Tibial nerve (tissue), 4 donors: Measurements from ENCODE around the gene CNKSR2. TPM values are rescaled to one million over a fixed set of nuclear protein-coding genes. Genes with fewer than 3 reads are reported as not detected.
A peak's percentile ranks its signal among the peaks of the same experiment; 100 is the strongest.
"Not testable (repeated sequence)": the region's sequence is repeated elsewhere in the genome, so short reads cannot be mapped to it uniquely, and the experiment has no call there.

Source experiments
- DNase-seq, 2 donors: peaks; one replicate each; pipeline ENCODE4 v3.0.0-alpha.2; 2019; ENCODE audit warnings: low spot score in 2 of 2
- H3K27ac ChIP-seq, 4 donors: fragments of 200-600 bp; sonication (generic) in 3 of 4; one replicate each; pipeline ENCODE4 v1.5.1; 2017 to 2019; ENCODE audit warnings: mild to moderate bottlenecking in 1 of 4
- H3K27me3 ChIP-seq, 2 donors: fragments of 200-600 bp; sonication (generic) in 1 of 2; one replicate each; pipeline versions ENCODE4 v1.5.1 to v1.6.0; 2017 to 2019
- H3K36me3 ChIP-seq, 3 donors: fragments of 200-600 bp; sonication (generic); one replicate each; pipeline ENCODE4 v1.5.1; 2018 to 2019
- H3K4me1 ChIP-seq, 4 donors: fragments of 200-600 bp; sonication (generic) in 3 of 4; one replicate each; pipeline ENCODE4 v1.5.1; 2017 to 2019
- H3K4me3 ChIP-seq, 4 donors: fragments of 200-600 bp; sonication (generic) in 3 of 4; one replicate each; pipeline ENCODE4 v1.5.1; 2017 to 2019; ENCODE audit warnings: mild to moderate bottlenecking in 1 of 4, moderate library complexity in 1 of 4
- H3K9me3 ChIP-seq, 4 donors: fragments of 200-600 bp; sonication (generic) in 3 of 4; one replicate each; pipeline ENCODE4 v1.5.1; 2017 to 2019
- CTCF ChIP-seq, 5 experiments: fragments of 200-600 bp in 3 of 5; fragments of 450-650 bp in 2 of 5; sonication (generic) in 3 of 5; IDR thresholded peaks; one replicate each; pipeline ENCODE4 v1.5.1; 2016 to 2019; ENCODE audit warnings: antibody characterized with exemption in 5 of 5, mild to moderate bottlenecking in 3 of 5, moderate library complexity in 2 of 5
- EP300 ChIP-seq, 2 donors: sonication (generic); formaldehyde crosslinking; IDR thresholded peaks; one replicate each; pipeline ENCODE4 v1.6.1; 2017; ENCODE audit warnings: antibody characterized with exemption in 2 of 2, mild to moderate bottlenecking in 1 of 2
- POLR2A ChIP-seq, 2 donors: fragments of 450-650 bp; IDR thresholded peaks; one replicate each; pipeline ENCODE4 v1.6.1; 2017; ENCODE audit warnings: antibody characterized with exemption in 2 of 2, mild to moderate bottlenecking in 2 of 2, moderate library complexity in 2 of 2
- WGBS, 2 donors: methylation state at CpG; one replicate each; pipeline ENCODE4 v1.1.5; 2018; 5-methylcytosine and 5-hydroxymethylcytosine counted together
- total RNA-seq, 4 donors: library from RNA; depleted of rRNA; stranded (reverse); fragments of >200 nt; gene quantifications; one replicate each; pipeline ENCODE4 v1.1.0, GENCODE V29; 2016

Gene CNKSR2
- total RNA-seq, 4 donors from 2014 or later: 28.8 to 98.3 (median 56.5) TPM

- Histone ChIP-seq H3K36me3 (no peaks in the 10 kb centered on the region), H3K4me3 (no peak overlapping the region), H3K27ac (no peak overlapping the region), H3K9me3 (no peaks in the 10 kb centered on the region), H3K4me1 (no peaks in the 10 kb centered on the region), H3K27me3 (no peaks in the 10 kb centered on the region)
- TF ChIP-seq EP300 (IDR thresholded peaks at IDR 0.05): no peak
- no peak for DNase-seq
Measured at GRCh38 chrX:21457718-21458117, 83.5 kb downstream of the CNKSR2 start.

GRCh38 chrX:21469071-21469470, 94.9 kb downstream of the CNKSR2 start:
- 77 to 85% methylated on average over 1 of the region's 1 CpG for WGBS, 2 donors
- Histone ChIP-seq H3K4me3 (no peak overlapping the region), H3K4me1 (no peaks in the 10 kb centered on the region), H3K27me3 (no peaks in the 10 kb centered on the region), H3K9me3 (no peaks in the 10 kb centered on the region), H3K27ac (no peak overlapping the region), H3K36me3 (no peaks in the 10 kb centered on the region)
- TF ChIP-seq EP300 (IDR thresholded peaks at IDR 0.05): no peak
- TF ChIP-seq POLR2A (IDR thresholded peaks at IDR 0.05): no peak
- TF ChIP-seq CTCF (IDR thresholded peaks at IDR 0.05): no peak
- DNase-seq: no peak

- no peak overlapping the region for H3K27ac ChIP-seq
- TF ChIP-seq POLR2A (IDR thresholded peaks at IDR 0.05) (no peak), EP300 (IDR thresholded peaks at IDR 0.05) (no peak), CTCF (IDR thresholded peaks at IDR 0.05) (no peak)
- peaks cover 0 to 3% of the 10 kb centered on the region in 2 donors for H3K27me3 ChIP-seq
- 87 to 100% methylated on average over 2 of the region's 2 CpGs for WGBS, 2 donors
- H3K4me3 ChIP-seq: no peak overlapping the region
- no peaks in the 10 kb centered on the region for H3K4me1 ChIP-seq
- DNase-seq: no peak
- no peaks in the 10 kb centered on the region for H3K36me3 ChIP-seq
- no peaks in the 10 kb centered on the region for H3K9me3 ChIP-seq
Measured at GRCh38 chrX:21476909-21477308, 102.7 kb downstream of the CNKSR2 start.

GRCh38 chrX:21479695-21480270, 105.6 kb downstream of the CNKSR2 start:
- Histone ChIP-seq H3K4me1 (no peaks in the 10 kb centered on the region), H3K4me3 (no peak overlapping the region), H3K9me3 (no peaks in the 10 kb centered on the region), H3K27ac (no peak overlapping the region), H3K36me3 (no peaks in the 10 kb centered on the region), H3K27me3 (peaks cover 0 to 3% of the 10 kb centered on the region in 2 donors)
- 29 to 35% methylated on average over 2 of the region's 2 CpGs for WGBS, 2 donors
- TF ChIP-seq EP300 (IDR thresholded peaks at IDR 0.05) (no peak), POLR2A (IDR thresholded peaks at IDR 0.05) (no peak), CTCF (IDR thresholded peaks at IDR 0.05) (peak; percentile 38 to 58 (median 52))
- DNase-seq: peak in 1 of 2 donors; percentile 6

- Histone ChIP-seq H3K36me3 (no peaks in the 10 kb centered on the region), H3K27ac (no peak overlapping the region), H3K4me1 (no peaks in the 10 kb centered on the region), H3K9me3 (no peaks in the 10 kb centered on the region), H3K4me3 (no peak overlapping the region), H3K27me3 (peaks cover 0 to 3% of the 10 kb centered on the region in 2 donors)
- TF ChIP-seq EP300 (IDR thresholded peaks at IDR 0.05): no peak
- TF ChIP-seq CTCF (IDR thresholded peaks at IDR 0.05): no peak
- no peak for TF ChIP-seq POLR2A (IDR thresholded peaks at IDR 0.05)
- WGBS, 2 donors: 85 to 100% methylated on average over 2 of the region's 2 CpGs
- DNase-seq: no peak
Measured at GRCh38 chrX:21481761-21482160, 107.5 kb downstream of the CNKSR2 start.

- not testable (repeated sequence) for DNase-seq, H3K27me3 ChIP-seq, H3K9me3 ChIP-seq, H3K4me1 ChIP-seq, H3K4me3 ChIP-seq, H3K36me3 ChIP-seq, H3K27ac ChIP-seq
- WGBS, 2 donors: 60 to 74% methylated on average over 7 of the region's 7 CpGs
Measured at GRCh38 chrX:21484051-21484450, 109.8 kb downstream of the CNKSR2 start.
